ENCODE measurements around the gene DDX17. TPM values are rescaled to one million over a fixed set of nuclear protein-coding genes. Genes with fewer than 3 reads are reported as not detected.

Gene DDX17
- 174 TPM for total RNA-seq

DNA sequence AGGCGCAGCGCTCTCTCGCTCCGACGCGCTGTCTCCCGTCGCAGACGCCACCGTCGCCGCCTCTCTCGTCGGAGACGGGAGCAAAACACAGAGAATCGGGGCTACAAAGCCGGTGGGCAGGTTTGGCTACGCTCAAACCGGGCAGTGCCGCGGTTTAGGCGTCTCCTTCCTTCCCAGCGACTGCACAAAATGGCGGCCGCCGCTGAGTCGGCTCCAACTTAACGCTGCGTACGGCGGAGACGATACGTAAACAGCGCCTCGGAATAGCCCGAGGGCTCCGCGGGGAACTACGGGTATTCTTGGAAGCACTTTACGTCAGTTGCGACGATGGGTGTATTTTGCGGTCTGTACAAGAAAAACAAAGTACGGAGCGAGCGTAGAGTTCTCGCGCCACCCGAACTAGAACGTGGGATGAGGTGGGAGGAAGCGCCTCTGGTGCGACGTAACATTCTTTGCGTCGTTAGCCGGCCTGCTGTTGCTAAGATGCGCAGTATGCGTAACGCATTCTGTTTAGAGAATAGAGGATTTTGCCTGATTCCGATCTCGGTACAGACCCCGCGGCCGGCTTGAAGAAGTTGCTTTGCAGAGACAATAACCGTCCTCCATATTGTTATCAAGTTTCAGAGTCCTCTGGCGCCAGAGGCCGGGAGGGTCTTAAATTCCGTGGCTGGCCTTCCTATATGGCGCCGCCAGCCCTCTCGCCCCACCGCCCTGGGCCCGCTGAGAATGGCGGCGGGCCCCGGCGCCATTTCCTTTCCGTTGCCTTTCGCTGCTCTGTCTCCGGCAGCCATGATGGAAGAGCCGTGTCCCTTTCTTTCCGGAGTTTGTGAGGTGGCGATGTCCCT lies at the start of gene DDX17:
TSS of gene DDX17 (minus strand) at position 194 of the 845 bp plus-strand sequence.
- ATAC-seq: peak; percentile 83
- DNase-seq (ENCODE audit: low spot score): peak; percentile 94

DNA sequence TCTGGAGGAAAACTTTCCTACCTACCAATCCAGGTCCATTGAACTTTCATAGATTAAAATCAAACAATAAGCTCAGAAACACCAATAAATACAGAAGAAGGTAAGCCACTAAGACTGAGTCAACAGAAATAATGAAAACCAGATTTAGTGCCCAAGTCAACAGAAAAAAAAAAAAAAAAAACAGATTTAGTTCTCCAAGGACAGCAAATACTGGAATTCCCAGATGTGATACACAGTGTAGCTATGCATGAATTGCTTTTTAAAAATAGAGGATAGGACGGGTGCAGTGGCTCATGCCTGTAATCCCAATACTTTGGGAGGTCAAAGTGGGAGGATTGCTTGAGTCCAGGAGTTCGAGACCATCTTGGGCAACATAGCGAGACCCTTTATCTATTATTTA lies 48.2 kb upstream of the DDX17 start:
- no peak for ATAC-seq
- no peak for DNase-seq (ENCODE audit: low spot score)

DNA sequence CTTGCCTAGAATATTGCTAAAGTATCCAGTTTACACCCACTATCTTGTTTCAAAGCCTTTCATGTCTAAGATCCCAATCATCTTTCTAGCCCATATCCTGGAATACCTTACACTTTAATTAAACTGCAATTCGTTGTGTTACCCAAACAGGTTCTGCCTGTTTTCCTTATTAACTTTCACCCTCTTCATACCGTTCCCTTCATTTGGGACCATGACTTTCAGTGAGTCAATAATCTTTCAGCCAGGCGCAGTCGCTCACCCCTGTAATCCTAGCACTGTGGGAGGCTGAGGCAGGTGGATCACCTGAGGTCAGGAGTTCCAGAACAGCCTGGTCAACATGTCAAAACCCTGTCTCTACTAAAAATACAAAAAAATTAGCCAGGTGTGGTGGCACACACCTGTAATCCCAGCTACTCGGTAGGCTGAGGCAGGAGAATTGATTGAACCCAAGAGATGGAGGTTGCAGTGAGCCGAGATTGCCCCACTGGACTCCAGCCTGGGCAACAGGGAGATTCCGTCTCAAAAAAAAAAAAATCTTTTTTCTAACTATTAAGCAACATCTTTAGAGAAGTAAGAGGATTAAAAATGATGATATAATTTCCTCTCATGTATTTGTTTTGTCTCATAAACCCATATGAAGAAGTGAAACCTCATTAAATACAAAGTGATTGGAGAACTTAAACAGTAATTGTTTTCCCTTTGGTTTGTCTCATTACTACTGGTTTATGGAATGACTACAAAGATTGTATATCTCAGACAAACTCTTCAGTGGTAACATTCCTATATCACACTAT lies 43.2 kb upstream of the DDX17 start:
- ATAC-seq (no peak), DNase-seq (ENCODE audit: low spot score) (no peak)

DNA sequence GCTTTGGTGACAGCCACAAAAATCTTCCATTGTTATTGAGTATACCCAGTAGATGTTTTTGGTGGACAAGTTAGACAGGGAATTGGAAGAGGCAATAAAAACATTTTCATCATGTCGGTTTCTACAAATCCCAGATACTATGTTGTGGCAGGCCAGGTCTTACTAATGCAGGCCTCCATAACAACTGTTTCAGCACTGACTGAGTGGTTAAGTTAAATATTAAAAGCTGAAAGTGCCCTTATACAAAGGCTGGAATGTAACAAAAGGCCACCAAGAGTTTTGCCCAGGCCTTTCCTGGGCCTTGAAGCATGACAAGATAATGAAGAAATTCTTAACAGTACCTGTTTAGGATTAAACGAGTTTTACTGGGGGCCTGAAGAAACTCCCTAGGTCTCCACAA lies 34.6 kb upstream of the DDX17 start:
- ATAC-seq (no peak), DNase-seq (ENCODE audit: low spot score) (no peak)

DNA sequence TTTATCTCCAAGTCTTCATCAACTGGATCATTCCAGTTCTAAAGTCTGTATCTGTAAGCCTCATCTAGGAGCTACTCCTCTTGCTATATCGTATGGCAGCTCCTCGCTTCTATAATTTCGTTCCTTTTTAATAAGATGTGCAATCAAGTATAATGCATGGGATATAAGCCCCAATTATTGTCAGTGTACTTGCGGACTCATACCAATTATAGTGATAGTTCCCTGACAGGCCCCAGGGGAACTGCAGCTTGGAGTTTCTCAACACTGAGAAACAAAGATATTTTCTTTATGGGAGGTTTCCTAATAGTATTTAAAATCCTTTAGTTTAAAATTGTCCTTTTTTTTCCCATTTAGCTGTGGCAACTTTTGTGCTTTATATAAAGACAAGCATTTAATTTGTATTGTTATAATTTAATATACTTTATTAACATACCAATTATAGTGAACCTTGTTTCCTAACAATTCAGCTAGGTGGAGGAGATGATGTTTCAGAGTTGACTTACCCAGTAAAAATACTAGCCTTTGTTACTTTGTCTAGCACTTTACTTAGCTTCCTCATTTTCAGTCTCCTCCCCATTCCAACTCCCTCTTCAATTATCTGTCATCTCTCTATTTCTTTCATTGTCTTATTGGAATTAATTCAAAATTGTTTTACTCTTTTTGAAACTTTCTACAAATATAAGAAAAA lies 25.3 kb upstream of the DDX17 start:
- DNase-seq (ENCODE audit: low spot score): no peak
- no peak for ATAC-seq

DNA sequence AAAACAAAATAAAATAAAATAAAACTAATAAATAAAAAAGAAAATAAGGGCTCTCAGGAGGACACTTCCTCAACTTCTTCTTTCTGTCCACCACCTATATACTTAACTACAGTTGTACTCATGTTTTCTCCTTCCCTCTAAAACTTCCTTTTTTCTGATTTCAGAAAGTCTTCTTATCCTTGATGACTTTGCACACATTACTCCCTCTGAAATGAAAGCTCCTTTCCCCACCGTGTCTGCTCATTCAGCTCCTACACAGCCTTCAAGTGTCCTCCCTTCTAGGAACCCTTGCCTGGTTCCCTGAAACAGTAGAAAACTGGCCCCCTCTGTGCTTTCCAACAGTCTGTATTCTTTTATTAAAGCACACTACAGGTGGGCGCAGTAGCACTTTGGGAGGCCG lies 18.3 kb upstream of the DDX17 start:
- no peak for ATAC-seq
- no peak for DNase-seq (ENCODE audit: low spot score)

DNA sequence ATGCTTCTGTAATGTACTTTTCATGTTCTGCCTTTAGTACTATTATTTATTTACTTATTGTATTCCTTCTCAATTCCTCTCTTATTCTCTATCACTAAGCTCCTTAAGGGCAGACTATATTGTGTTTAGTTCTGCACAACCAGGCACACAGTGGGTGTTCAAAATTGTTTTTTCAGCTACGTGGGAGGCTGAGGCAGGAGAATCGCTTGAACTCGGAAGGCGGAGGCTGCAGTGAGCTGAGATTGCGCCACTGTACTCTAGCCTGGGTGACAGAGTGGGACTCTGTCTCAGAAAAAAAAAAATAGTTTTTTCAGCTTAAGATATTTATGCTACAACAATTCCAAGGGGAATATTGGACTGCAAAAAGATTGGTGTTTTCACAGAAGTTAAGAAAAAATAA lies 17.4 kb upstream of the DDX17 start:
- ATAC-seq: no peak

DNA sequence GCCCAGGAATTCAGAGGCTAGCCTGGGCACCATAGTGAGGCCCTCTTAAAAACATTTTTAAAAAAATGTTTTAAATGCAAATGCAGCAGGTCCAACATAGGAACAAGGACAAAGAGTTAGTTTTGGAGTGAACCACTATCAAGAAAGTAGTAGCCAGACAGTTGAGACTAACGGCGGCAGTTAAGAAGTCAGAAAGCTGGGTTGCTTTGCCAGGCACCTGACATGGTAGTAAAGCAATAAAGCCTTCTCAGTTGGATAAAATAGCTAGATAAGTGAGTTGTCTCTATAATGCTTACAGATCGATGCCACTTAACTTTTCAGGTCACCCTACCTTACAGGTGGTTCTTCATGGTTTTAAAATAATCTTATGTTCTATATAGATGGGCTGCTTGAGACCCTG lies 16.9 kb upstream of the DDX17 start:
- no peak for DNase-seq (ENCODE audit: low spot score)
- ATAC-seq: no peak

More for the DNA sequence above, 17.4 kb upstream of the DDX17 start:
- no peak for DNase-seq (ENCODE audit: low spot score)

DNA sequence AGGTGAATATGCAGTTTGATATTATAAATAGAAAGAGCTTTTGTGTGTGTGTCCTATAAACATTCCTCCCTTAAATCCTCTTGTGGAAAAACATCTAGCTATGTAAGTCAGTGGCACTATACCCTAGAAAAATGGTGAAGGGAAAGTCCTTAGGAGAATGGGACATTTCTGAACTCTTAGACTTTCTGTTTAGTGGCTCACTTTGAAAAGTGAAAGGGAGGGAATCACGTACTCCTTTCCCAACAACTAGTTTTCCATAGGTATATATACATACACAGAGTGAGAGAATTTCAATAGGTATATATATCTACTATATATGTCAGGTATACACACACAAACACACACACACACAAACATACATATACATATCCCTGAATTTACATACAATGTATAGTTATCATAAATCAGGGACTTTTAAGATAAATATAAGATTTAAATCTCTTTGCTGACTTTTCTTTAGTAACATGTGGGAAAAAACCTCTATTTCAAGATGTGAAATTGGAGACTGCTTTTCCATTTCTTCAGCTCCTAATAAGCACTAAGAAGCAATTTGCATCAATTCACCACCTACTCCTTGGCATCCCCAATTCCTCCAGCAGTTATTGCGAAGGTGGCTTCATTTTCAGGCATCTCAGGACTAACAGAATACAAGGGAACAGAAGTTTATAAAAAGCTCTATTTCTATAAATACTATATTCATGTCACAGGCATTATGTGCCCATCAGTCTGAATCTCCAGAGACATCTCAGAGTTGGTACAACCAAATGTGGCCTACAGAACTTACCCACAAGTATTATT lies 13.5 kb upstream of the DDX17 start:
- ATAC-seq (no peak), DNase-seq (ENCODE audit: low spot score) (no peak)

DNA sequence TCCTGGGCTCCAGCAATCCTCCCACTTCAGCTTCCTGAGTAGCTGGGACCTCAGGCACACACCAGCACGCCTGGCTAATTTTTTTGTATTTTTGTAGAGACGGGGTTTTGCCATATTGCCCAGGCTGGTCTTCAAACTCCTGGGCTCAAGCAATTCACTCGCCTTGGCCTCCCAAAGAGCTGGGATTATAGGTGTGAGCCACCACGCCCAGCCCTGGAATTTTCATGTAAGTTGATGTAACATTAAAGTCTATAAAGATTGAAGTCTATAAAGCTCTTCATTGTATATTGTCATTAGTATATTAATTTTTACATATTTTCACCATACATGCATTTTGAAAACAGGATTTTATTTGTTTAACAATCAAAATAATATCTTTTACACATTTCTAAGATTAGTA lies 12.5 kb upstream of the DDX17 start:
- DNase-seq (ENCODE audit: low spot score) (no peak), ATAC-seq (no peak)

DNA sequence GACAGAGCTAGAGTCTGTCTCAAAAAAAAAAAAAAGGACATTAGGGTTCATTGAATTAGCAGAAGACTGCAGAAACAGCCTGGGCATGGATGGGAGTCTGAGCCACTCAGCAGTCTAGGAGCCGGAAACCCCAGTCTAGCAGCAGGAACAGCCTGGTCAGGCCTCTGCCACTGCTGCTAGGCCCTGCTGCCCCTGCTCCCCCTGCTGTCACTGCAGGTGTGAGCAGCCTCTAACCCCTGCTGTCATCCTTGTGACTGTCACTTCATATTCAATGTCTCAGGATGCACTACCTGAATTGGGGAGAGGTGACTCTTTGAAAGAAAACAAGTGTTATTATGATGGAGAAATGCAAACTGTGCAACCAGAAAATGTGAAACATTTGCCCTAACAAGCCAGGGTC lies 7.0 kb upstream of the DDX17 start:
- DNase-seq (ENCODE audit: low spot score) (no peak), ATAC-seq (peak; percentile 89)

DNA sequence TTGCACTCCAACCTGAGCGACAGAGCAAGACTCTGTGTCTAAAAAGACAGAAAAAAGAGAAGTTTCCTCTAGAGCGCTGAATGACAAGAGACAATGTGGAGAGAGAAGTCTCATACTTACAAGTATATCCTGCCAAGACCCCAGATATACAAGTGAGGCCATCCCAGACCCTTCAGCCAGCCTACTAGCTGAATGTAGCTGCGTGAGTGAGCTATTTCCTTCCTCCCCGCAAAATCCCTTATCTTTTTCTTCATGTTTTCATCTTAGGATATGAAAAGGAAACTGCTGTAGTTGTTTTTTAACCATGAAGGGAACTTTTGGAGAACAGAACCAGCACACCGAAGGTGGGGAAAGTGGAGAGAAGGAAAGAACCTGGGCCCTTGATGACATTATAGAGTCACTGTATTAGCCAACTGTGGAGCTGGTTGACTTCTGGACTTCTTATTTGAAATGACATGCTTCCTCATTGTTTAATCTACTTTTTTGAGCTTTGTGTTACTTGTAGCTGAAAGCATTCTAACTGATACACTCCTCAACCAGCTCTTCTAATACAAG lies 4.4 kb upstream of the DDX17 start:
- no peak for DNase-seq (ENCODE audit: low spot score)

DNA sequence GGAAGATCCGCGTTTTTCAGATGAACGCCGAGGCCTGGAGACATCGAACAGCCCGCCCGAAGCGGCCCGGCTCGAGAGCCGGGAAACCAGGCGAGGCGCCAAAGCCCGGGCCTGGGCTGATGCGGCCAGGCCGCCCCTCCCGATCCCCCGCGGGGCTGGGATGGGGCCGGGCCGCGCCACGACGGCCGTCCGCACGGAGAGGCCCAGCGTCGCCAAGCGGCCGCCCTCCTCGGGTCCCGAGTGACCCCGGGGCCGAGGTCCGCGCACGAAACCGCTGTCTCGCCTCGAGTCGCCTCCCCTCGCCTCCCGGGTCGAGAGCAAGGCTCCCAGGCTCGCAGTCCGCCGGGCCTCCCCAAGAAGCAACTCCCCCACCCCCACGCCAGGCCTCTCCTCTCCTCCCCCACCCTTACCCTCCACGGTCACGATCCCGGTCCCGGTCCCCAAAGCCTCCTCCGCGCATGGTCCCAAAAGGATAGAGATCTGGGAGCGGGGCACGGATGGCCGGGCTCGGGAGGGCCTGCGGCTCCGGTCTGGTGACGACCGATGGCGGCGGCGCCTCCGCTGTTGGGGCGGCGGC lies 482 bp downstream of the DDX17 start:
- DNase-seq (ENCODE audit: low spot score): peak; percentile 84
- peak; percentile 76 for ATAC-seq

More for the DNA sequence above, 4.4 kb upstream of the DDX17 start:
- ATAC-seq: no peak

DNA sequence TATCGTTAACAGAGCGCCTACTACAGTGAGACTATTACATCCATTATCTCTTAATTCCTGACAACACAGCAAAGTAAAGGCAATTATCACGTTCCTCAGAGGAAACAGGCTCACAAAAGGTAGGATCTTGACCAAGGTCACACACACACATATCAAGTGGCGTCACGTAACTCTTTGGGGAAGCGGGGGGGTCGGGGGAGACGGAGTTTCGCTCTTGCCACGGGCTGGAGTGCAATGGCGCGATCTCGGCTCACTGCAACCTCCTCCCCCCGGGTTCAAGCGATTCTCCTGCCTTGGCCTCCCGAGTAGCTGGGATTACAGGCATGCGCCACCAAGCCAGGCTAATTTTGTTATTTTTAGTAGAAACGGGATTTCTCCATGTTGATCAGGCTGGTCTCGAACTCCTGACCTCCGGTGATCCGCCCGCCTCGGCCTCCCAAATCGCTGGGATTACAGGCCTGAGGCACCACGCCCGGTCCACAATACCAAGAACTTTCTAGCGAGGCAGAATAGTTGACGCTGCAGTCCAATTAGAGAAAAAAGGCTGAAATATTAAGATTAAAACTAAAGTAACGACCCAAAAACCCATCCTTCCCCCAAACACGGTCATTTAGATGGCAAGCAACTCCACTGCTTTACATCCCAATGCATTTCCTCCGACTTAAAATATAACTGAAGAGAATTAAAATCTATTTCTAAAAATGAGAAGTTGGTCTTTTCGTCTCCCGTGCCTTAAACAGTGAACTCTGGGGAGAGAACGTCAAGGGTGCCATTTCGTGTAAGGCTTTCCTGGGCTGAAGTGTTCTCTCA lies 1.2 kb downstream of the DDX17 start:
- DNase-seq (ENCODE audit: low spot score) (no peak), ATAC-seq (no peak)

DNA sequence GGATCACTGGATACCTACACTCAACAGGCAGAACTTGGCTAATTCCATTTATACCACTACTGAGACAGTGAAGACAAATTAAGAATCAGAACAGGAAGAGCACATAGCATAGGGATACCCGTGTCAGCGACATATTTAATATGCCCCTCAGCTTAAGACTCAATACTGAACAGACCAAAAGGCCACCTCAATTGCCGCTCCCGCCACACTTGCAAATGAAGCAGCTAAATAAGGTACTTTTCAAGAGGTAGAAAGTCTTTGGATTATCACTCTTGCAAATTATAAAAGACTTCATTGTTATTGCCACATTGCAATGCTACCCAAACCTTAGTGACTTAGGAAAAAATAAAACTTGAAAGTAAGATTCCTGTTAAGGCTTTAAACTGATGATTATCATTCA lies 3.1 kb downstream of the DDX17 start:
- DNase-seq (ENCODE audit: low spot score): no peak
- ATAC-seq: no peak

DNA sequence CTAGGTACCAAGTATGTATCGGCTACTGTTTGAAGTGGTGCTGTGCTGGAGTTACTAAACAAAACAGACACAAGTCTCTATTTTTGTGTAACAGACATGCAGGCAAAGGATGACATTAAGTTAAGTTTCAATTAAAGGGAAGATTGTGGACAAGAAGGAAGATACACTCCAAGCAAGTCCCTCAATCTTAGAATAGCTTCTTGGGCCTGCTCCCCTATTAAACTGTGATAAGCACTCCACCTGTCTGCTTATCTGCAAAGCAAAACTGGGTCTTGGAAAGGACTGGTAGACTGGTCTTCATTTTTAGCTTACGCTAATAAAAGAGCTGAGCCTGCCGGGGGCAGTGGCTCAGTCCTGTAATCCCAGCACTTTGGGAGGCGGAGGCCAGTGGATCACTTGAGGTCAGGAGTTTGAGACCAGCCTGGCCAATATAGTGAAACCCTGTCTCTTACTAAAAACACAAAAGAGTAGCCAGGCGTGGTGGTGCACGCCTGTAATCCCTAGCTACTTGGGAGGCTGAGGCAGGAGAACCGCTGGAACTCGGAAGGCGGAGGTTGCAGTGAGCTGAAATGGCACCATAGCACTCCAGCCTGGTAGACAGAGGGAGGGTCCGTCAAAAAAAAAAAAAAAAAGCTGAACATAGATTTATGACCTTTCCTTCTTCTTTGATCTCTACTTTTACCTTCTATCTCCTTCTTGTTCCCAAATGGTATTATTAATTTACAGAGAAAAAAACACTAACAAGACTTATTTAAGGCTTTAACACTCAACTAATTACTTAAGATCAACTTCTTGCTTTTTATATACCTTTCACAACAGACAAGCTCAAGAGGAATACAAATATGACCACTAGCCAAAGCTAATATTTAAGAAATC lies 4.1 kb downstream of the DDX17 start:
- no peak for DNase-seq (ENCODE audit: low spot score)
- no peak for ATAC-seq

DNA sequence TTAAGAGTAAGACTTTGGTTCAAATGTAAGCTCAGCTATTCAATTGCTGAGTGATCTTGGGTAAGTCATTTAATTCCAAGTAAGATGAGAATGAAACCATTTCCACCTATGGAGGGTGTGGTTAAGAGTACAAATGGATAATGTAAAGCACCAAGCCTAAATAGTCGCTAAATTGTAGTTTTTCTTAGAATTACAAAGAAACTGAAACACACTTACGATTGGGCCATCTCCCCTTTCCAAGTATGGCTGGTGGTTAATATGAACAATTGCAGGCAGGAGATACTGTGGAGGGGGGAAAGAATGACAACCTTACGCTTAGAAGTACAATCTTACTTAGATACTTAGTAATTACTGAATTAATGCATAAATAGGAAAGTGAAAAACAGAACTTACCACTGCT lies 8.2 kb downstream of the DDX17 start:
- ATAC-seq (no peak), DNase-seq (ENCODE audit: low spot score) (no peak)

DNA sequence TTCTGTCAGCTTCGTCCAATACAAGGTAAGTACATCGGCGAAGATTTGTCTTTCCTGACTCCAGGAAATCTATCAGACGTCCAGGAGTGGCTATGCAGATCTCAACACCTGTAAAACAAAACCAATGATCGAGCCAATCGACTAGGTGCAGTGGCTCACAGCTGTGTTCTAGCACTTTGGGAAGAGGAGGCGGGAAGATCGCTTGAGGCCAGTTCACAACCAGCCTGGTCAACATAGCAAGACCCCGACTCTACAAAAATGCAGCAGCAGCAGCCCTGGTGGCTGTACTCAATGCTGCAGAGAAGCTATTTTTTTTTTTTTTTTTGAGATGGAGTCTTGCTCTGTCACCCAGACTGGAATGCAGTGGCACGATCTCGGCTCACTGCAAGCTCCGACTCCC lies 11.2 kb downstream of the DDX17 start:
- no peak for ATAC-seq

More for the DNA sequence above, 11.2 kb downstream of the DDX17 start:
- no peak for DNase-seq (ENCODE audit: low spot score)
